Loucy (cell line): Measurements from ENCODE around the gene ST8SIA5.

Source experiments
- H2AFZ ChIP-seq: fragments of 200-600 bp; sonication (generic); 2 replicates; pipeline ENCODE4 v1.6.0; 2016; ENCODE audit warnings: antibody characterized with exemption, mild to moderate bottlenecking, low read length, moderate library complexity
- H3F3A ChIP-seq: fragments of 200-600 bp; 2 replicates; pipeline ENCODE4 v1.6.0; 2016; ENCODE audit warnings: antibody characterized with exemption, low read depth, mild to moderate bottlenecking
- H3K27me3 ChIP-seq: fragments of 200-600 bp; sonication (generic); 2 replicates; pipeline ENCODE4 v1.6.1; 2014; ENCODE audit warnings: low read length, mild to moderate bottlenecking; ENCODE audit not compliant: insufficient read depth, poor library complexity, severe bottlenecking
- H3K36me3 ChIP-seq: fragments of 200-600 bp; sonication (generic); 2 replicates; pipeline ENCODE4 v1.6.1; 2016; ENCODE audit warnings: low read length; ENCODE audit not compliant: insufficient read depth
- H3K4me1 ChIP-seq: fragments of 200-600 bp; sonication (generic); 2 replicates; pipeline ENCODE4 v1.5.1; 2014; ENCODE audit warnings: low read length, mild to moderate bottlenecking; ENCODE audit not compliant: insufficient read depth, poor library complexity, severe bottlenecking
- H3K4me2 ChIP-seq: fragments of 200-600 bp; sonication (generic); 2 replicates; pipeline ENCODE4 v1.6.0; 2014; ENCODE audit warnings: antibody characterized with exemption, low read length, low read depth, mild to moderate bottlenecking; ENCODE audit not compliant: poor library complexity, severe bottlenecking
- H3K4me3 ChIP-seq: fragments of 200-600 bp; sonication (generic); 2 replicates; pipeline ENCODE4 v1.5.1; 2014; ENCODE audit warnings: low read length, mild to moderate bottlenecking, mixed read lengths; ENCODE audit not compliant: poor library complexity, severe bottlenecking
- H3K79me2 ChIP-seq: fragments of 200-600 bp; sonication (generic); 2 replicates; pipeline ENCODE4 v1.6.1; 2014; ENCODE audit warnings: low read length; ENCODE audit not compliant: insufficient read depth
- H3K9ac ChIP-seq: fragments of 200-600 bp; sonication (generic); 2 replicates; pipeline ENCODE4 v1.6.0; 2014; ENCODE audit warnings: mild to moderate bottlenecking, low read depth, low read length, moderate library complexity; ENCODE audit not compliant: poor library complexity, severe bottlenecking
- H3K9me2 ChIP-seq: fragments of 200-600 bp; sonication (generic); replicated peaks from 2 replicates; pipeline ENCODE4 v1.6.1; 2016; ENCODE audit warnings: low read depth, low read length, mixed read lengths
- H3K9me3 ChIP-seq: fragments of 200-600 bp; sonication (generic); 2 replicates; pipeline ENCODE4 v1.6.1; 2014; ENCODE audit warnings: mild to moderate bottlenecking, antibody characterized with exemption, low read length, low read depth; ENCODE audit not compliant: insufficient read depth
- H4K20me1 ChIP-seq: fragments of 200-600 bp; sonication (generic); 2 replicates; pipeline ENCODE4 v1.6.0; 2014; ENCODE audit warnings: antibody characterized with exemption, low read length, mild to moderate bottlenecking; ENCODE audit not compliant: insufficient read depth, poor library complexity, severe bottlenecking
- CTCF ChIP-seq: fragments of 200-600 bp; sonication (generic); conservative IDR thresholded peaks from 2 replicates; pipeline ENCODE4 v1.5.1; 2014; ENCODE audit warnings: mild to moderate bottlenecking, antibody characterized with exemption, low read length
- EZH2phosphoT487 ChIP-seq: fragments of 200-600 bp; IDR thresholded peaks from 2 replicates; pipeline ENCODE4 v1.6.1; 2018; ENCODE audit warnings: antibody characterized with exemption, mild to moderate bottlenecking, moderate library complexity, borderline replicate concordance

The ST8SIA5 gene

GRCh38 chr18:46736135-46736534 lies 20.7 kb downstream of the ST8SIA5 start:
- H2AFZ ChIP-seq: no peak overlapping the region
- H3K4me3 ChIP-seq: no peak overlapping the region
- no peaks in the 10 kb centered on the region for H3F3A ChIP-seq
- H3K9me2 ChIP-seq: no peaks in the 10 kb centered on the region
- H3K9ac ChIP-seq: no peak overlapping the region
- no peak for TF ChIP-seq EZH2phosphoT487
- no peak for TF ChIP-seq CTCF
- no peaks in the 10 kb centered on the region; the same call in 1 of the 2 replicates for H3K9me3 ChIP-seq
- H4K20me1 ChIP-seq: no peaks in the 10 kb centered on the region
- H3K4me2 ChIP-seq: no peak overlapping the region
- H3K27me3 ChIP-seq: no peaks in the 10 kb centered on the region
- H3K79me2 ChIP-seq: no peaks in the 10 kb centered on the region
- H3K4me1 ChIP-seq: no peaks in the 10 kb centered on the region
- no peaks in the 10 kb centered on the region for H3K36me3 ChIP-seq

- H3K36me3 ChIP-seq: no peaks in the 10 kb centered on the region
- no peak overlapping the region for H3K9ac ChIP-seq
- H3K4me2 ChIP-seq: no peak overlapping the region
- peaks cover 3% of the 10 kb centered on the region; the same call in 1 of the 2 replicates for H3K9me3 ChIP-seq
- TF ChIP-seq EZH2phosphoT487 (no peak), CTCF (no peak)
- no peak overlapping the region for H2AFZ ChIP-seq
- no peaks in the 10 kb centered on the region for H3K27me3 ChIP-seq
- H3K79me2 ChIP-seq: no peaks in the 10 kb centered on the region
- H3K9me2 ChIP-seq: no peaks in the 10 kb centered on the region
- H3K4me3 ChIP-seq: no peak overlapping the region
- no peaks in the 10 kb centered on the region for H4K20me1 ChIP-seq
- no peaks in the 10 kb centered on the region for H3F3A ChIP-seq
- H3K4me1 ChIP-seq: no peaks in the 10 kb centered on the region
These were observed 21.9 kb downstream of the ST8SIA5 start for GRCh38 chr18:46734981-46735380.

- no peak overlapping the region for H3K4me2 ChIP-seq
- H3K36me3 ChIP-seq: no peaks in the 10 kb centered on the region
- H3K79me2 ChIP-seq: no peaks in the 10 kb centered on the region
- no peak overlapping the region for H3K4me3 ChIP-seq
- H3F3A ChIP-seq: no peaks in the 10 kb centered on the region
- H3K9ac ChIP-seq: no peak overlapping the region
- TF ChIP-seq EZH2phosphoT487 (no peak), CTCF (no peak)
- H3K27me3 ChIP-seq: no peaks in the 10 kb centered on the region
- peaks cover 7% of the 10 kb centered on the region; the same call in 1 of the 2 replicates for H3K9me3 ChIP-seq
- H4K20me1 ChIP-seq: no peaks in the 10 kb centered on the region
- no peaks in the 10 kb centered on the region for H3K4me1 ChIP-seq
- no peak overlapping the region for H2AFZ ChIP-seq
- no peaks in the 10 kb centered on the region for H3K9me2 ChIP-seq
These were observed 23.0 kb downstream of the ST8SIA5 start for GRCh38 chr18:46733872-46734271.
